ENCODE data around the gene CD37. TPM values are rescaled to one million over a fixed set of nuclear protein-coding genes. Genes with fewer than 3 reads are reported as not detected.
A peak's percentile ranks its signal among the peaks of the same experiment; 100 is the strongest.

Gene CD37
- total and polyA plus RNA-seq, 2 donors (not counting 1 experiment from before 2014, with no cell fraction given), result not detected

GRCh38 chr19:49382639-49383038 lies 47.4 kb downstream of the CD37 start:
- no peak for DNase-seq (ENCODE audit: low read depth in 2 of 2)
- H3K27ac ChIP-seq (ENCODE audit: insufficient read depth, low read length), result no peak overlapping the region
- H3K9me3 ChIP-seq (ENCODE audit: control insufficient read depth, insufficient read depth, low read depth, low read length), result no peaks in the 10 kb centered on the region
- no peak overlapping the region for H3K4me2 ChIP-seq (ENCODE audit: extremely low read depth, insufficient read depth, low read length)
- no peak overlapping the region for H2AFZ ChIP-seq (ENCODE audit: low read length)
- H3K27me3 ChIP-seq (ENCODE audit: control insufficient read depth, insufficient read depth, low read length), result peaks cover 4% of the 10 kb centered on the region
- H3K4me3 ChIP-seq (replicated peaks in 1 of 4; ENCODE audit: control extremely low read depth in 1 of 4, insufficient read depth in 1 of 4, low read depth in 3 of 4, low read length in 4 of 4), result no peak overlapping the region
- no peaks in the 10 kb centered on the region for H3K36me3 ChIP-seq (ENCODE audit: control insufficient read depth, insufficient read depth, low read length)
- H4K20me1 ChIP-seq (ENCODE audit: control insufficient read depth, extremely low read depth, insufficient read depth, low read length), result no peaks in the 10 kb centered on the region
- H3K9ac ChIP-seq (ENCODE audit: insufficient read depth, low read length), result no peak overlapping the region
- TF ChIP-seq EZH2 (IDR thresholded peaks at IDR 0.05; ENCODE audit: low read length, missing control alignments) (no peak), CTCF (conservative IDR thresholded peaks at IDR 0.05 in 1 of 2, IDR thresholded peaks at IDR 0.05 in 1 of 2; ENCODE audit: low read depth in 1 of 2, low read length in 2 of 2) (no peak)
- H3K4me1 ChIP-seq (ENCODE audit: control insufficient read depth, extremely low read depth, insufficient read depth, low read length), result no peaks in the 10 kb centered on the region
- no peaks in the 10 kb centered on the region for H3K79me2 ChIP-seq (ENCODE audit: control insufficient read depth, insufficient read depth, low read length)

- H2AFZ ChIP-seq (ENCODE audit: low read length), result no peak overlapping the region
- TF ChIP-seq CTCF (conservative IDR thresholded peaks at IDR 0.05 in 1 of 2, IDR thresholded peaks at IDR 0.05 in 1 of 2; ENCODE audit: low read depth in 1 of 2, low read length in 2 of 2) (no peak), EZH2 (IDR thresholded peaks at IDR 0.05; ENCODE audit: low read length, missing control alignments) (no peak)
- H3K4me2 ChIP-seq (ENCODE audit: extremely low read depth, insufficient read depth, low read length), result no peak overlapping the region
- no peaks in the 10 kb centered on the region for H4K20me1 ChIP-seq (ENCODE audit: control insufficient read depth, extremely low read depth, insufficient read depth, low read length)
- no peaks in the 10 kb centered on the region for H3K9me3 ChIP-seq (ENCODE audit: control insufficient read depth, insufficient read depth, low read depth, low read length)
- H3K4me3 ChIP-seq (replicated peaks in 1 of 4; ENCODE audit: control extremely low read depth in 1 of 4, insufficient read depth in 1 of 4, low read depth in 3 of 4, low read length in 4 of 4), result no peak overlapping the region
- no peaks in the 10 kb centered on the region for H3K36me3 ChIP-seq (ENCODE audit: control insufficient read depth, insufficient read depth, low read length)
- peaks cover 4% of the 10 kb centered on the region for H3K27me3 ChIP-seq (ENCODE audit: control insufficient read depth, insufficient read depth, low read length)
- no peak overlapping the region for H3K27ac ChIP-seq (ENCODE audit: insufficient read depth, low read length)
- DNase-seq (ENCODE audit: low read depth in 2 of 2), result no peak
- no peak overlapping the region for H3K9ac ChIP-seq (ENCODE audit: insufficient read depth, low read length)
- no peaks in the 10 kb centered on the region for H3K4me1 ChIP-seq (ENCODE audit: control insufficient read depth, extremely low read depth, insufficient read depth, low read length)
- no peaks in the 10 kb centered on the region for H3K79me2 ChIP-seq (ENCODE audit: control insufficient read depth, insufficient read depth, low read length)
These were observed 48.4 kb downstream of the CD37 start for GRCh38 chr19:49383599-49383998.

GRCh38 chr19:49387936-49388372 lies 52.7 kb downstream of the CD37 start, which contains the start of gene KASH5:
TSS of gene KASH5 (plus strand) at chr19:49388249. CDS start at chr19:49390884, 2,635 bp downstream.
- Histone ChIP-seq H3K36me3 (ENCODE audit: control insufficient read depth, insufficient read depth, low read length) (no peaks in the 10 kb centered on the region), H3K4me3 (replicated peaks in 1 of 4; ENCODE audit: control extremely low read depth in 1 of 4, insufficient read depth in 1 of 4, low read depth in 3 of 4, low read length in 4 of 4) (no peak within 1 kb of the TSS), H3K4me2 (ENCODE audit: extremely low read depth, insufficient read depth, low read length) (no peak within 1 kb of the TSS), H3K9ac (ENCODE audit: insufficient read depth, low read length) (no peak within 1 kb of the TSS), H2AFZ (ENCODE audit: low read length) (no peak within 1 kb of the TSS), H3K4me1 (ENCODE audit: control insufficient read depth, extremely low read depth, insufficient read depth, low read length) (no peaks in the 10 kb centered on the region), H4K20me1 (ENCODE audit: control insufficient read depth, extremely low read depth, insufficient read depth, low read length) (no peaks in the 10 kb centered on the region), H3K27me3 (ENCODE audit: control insufficient read depth, insufficient read depth, low read length) (peaks cover 6% of the 10 kb centered on the region), H3K27ac (ENCODE audit: insufficient read depth, low read length) (no peak within 1 kb of the TSS), H3K9me3 (ENCODE audit: control insufficient read depth, insufficient read depth, low read depth, low read length) (no peaks in the 10 kb centered on the region), H3K79me2 (ENCODE audit: control insufficient read depth, insufficient read depth, low read length) (no peaks in the 10 kb centered on the region)
- peak; percentile 22 to 52 for DNase-seq (ENCODE audit: low read depth in 2 of 2)
- TF ChIP-seq EZH2 (IDR thresholded peaks at IDR 0.05; ENCODE audit: low read length, missing control alignments), result no peak
